Stimulated activated naive CD8-positive, alpha-beta T cell treated with anti-CD3 and anti-CD28 coated beads, Interleukin-15, Interleukin-2, amounts not matched to agents 100 ng/mL and 50 ng/mL, for 24 hours (primary cell): Measurements from ENCODE around the gene UNC45A.
"Not testable (repeated sequence)": the region's sequence is repeated elsewhere in the genome, so short reads cannot be mapped to it uniquely, and the experiment has no call there.

Experiments
- H3K27ac Mint-ChIP-seq: one replicate; pipeline ENCODE4 v1.8.0; 2021; ENCODE audit warnings: mild to moderate bottlenecking, mixed read lengths
- H3K27me3 Mint-ChIP-seq: one replicate; pipeline ENCODE4 v1.8.0; 2021; ENCODE audit warnings: mixed read lengths
- H3K36me3 Mint-ChIP-seq: one replicate; pipeline ENCODE4 v1.8.0; 2021; ENCODE audit warnings: low read depth, mixed read lengths
- H3K4me1 Mint-ChIP-seq: one replicate; pipeline ENCODE4 v1.8.0; 2021; ENCODE audit warnings: low read depth, mixed read lengths
- H3K4me3 Mint-ChIP-seq: one replicate; pipeline ENCODE4 v1.8.0; 2021; ENCODE audit warnings: mild to moderate bottlenecking, mixed read lengths
- H3K9me3 Mint-ChIP-seq: one replicate; pipeline ENCODE4 v1.8.0; 2021; ENCODE audit warnings: mixed read lengths

Gene UNC45A

GRCh38 chr15:90901175-90902039, 33.7 kb upstream of the UNC45A start:
- H3K27ac Mint-ChIP-seq = peak overlapping the region; percentile 91
- H3K27me3 Mint-ChIP-seq = no peaks in the 10 kb centered on the region
- H3K9me3 Mint-ChIP-seq = no peaks in the 10 kb centered on the region
- peak overlapping the region; percentile 88 for H3K4me3 Mint-ChIP-seq
- peaks cover 19% of the 10 kb centered on the region for H3K36me3 Mint-ChIP-seq
- peaks cover 26% of the 10 kb centered on the region for H3K4me1 Mint-ChIP-seq

GRCh38 chr15:90902040-90902839, 32.8 kb upstream of the UNC45A start:
- H3K4me1 Mint-ChIP-seq = peaks cover 23% of the 10 kb centered on the region
- H3K9me3 Mint-ChIP-seq = no peaks in the 10 kb centered on the region
- H3K4me3 Mint-ChIP-seq = peak overlapping the region; percentile 88
- no peaks in the 10 kb centered on the region for H3K27me3 Mint-ChIP-seq
- H3K36me3 Mint-ChIP-seq = peaks cover 26% of the 10 kb centered on the region
- peak overlapping the region; percentile 91 for H3K27ac Mint-ChIP-seq

GRCh38 chr15:90902840-90903732, 32.0 kb upstream of the UNC45A start, which contains the start of gene MAN2A2:
MAN2A2 (plus strand) TSS chr15:90903302; CDS start chr15:90904208, 906 bp downstream.
- no peaks in the 10 kb centered on the region for H3K27me3 Mint-ChIP-seq
- H3K9me3 Mint-ChIP-seq = no peaks in the 10 kb centered on the region
- peaks cover 34% of the 10 kb centered on the region for H3K36me3 Mint-ChIP-seq
- peak within 1 kb of the TSS; percentile 91 for H3K27ac Mint-ChIP-seq
- peak within 1 kb of the TSS; percentile 88 for H3K4me3 Mint-ChIP-seq
- H3K4me1 Mint-ChIP-seq = peaks cover 23% of the 10 kb centered on the region

- Mint-ChIP-seq H3K4me1 (peaks cover 23% of the 10 kb centered on the region), H3K36me3 (peaks cover 39% of the 10 kb centered on the region), H3K9me3 (no peaks in the 10 kb centered on the region), H3K27me3 (no peaks in the 10 kb centered on the region), H3K27ac (peak overlapping the region; percentile 81), H3K4me3 (peak overlapping the region; percentile 81)
These were observed 31.1 kb upstream of the UNC45A start for GRCh38 chr15:90903733-90904536.

GRCh38 chr15:90904746-90905145, 30.3 kb upstream of the UNC45A start:
- peaks cover 45% of the 10 kb centered on the region for H3K36me3 Mint-ChIP-seq
- no peaks in the 10 kb centered on the region for H3K27me3 Mint-ChIP-seq
- H3K4me1 Mint-ChIP-seq = peaks cover 23% of the 10 kb centered on the region
- H3K9me3 Mint-ChIP-seq = no peaks in the 10 kb centered on the region
- no peak overlapping the region for H3K27ac Mint-ChIP-seq
- no peak overlapping the region for H3K4me3 Mint-ChIP-seq

- H3K4me1 Mint-ChIP-seq = peaks cover 20% of the 10 kb centered on the region
- H3K27ac Mint-ChIP-seq = no peak overlapping the region
- H3K27me3 Mint-ChIP-seq = no peaks in the 10 kb centered on the region
- H3K36me3 Mint-ChIP-seq = peaks cover 51% of the 10 kb centered on the region
- H3K4me3 Mint-ChIP-seq = no peak overlapping the region
- H3K9me3 Mint-ChIP-seq = no peaks in the 10 kb centered on the region
These were observed 29.5 kb upstream of the UNC45A start for GRCh38 chr15:90905306-90906180.

GRCh38 chr15:90906181-90906849, 28.8 kb upstream of the UNC45A start:
- Mint-ChIP-seq H3K9me3 (no peaks in the 10 kb centered on the region), H3K4me3 (no peak overlapping the region), H3K36me3 (peaks cover 59% of the 10 kb centered on the region), H3K4me1 (peaks cover 17% of the 10 kb centered on the region), H3K27ac (no peak overlapping the region), H3K27me3 (no peaks in the 10 kb centered on the region)

GRCh38 chr15:90907051-90907660, 27.9 kb upstream of the UNC45A start:
- H3K9me3 Mint-ChIP-seq = no peaks in the 10 kb centered on the region

GRCh38 chr15:90907838-90908507, 27.1 kb upstream of the UNC45A start:
- Mint-ChIP-seq H3K4me3 (no peak overlapping the region), H3K27me3 (no peaks in the 10 kb centered on the region), H3K4me1 (peaks cover 8% of the 10 kb centered on the region), H3K36me3 (peaks cover 67% of the 10 kb centered on the region), H3K27ac (no peak overlapping the region), H3K9me3 (no peaks in the 10 kb centered on the region)

More at GRCh38 chr15:90907051-90907660, 27.9 kb upstream of the UNC45A start:
- Mint-ChIP-seq H3K4me3 (no peak overlapping the region), H3K27me3 (no peaks in the 10 kb centered on the region), H3K4me1 (peaks cover 9% of the 10 kb centered on the region), H3K27ac (no peak overlapping the region), H3K36me3 (peaks cover 64% of the 10 kb centered on the region)

GRCh38 chr15:90909449-90909848, 25.6 kb upstream of the UNC45A start:
- H3K36me3 Mint-ChIP-seq = peaks cover 81% of the 10 kb centered on the region
- not testable (repeated sequence) for H3K27me3 Mint-ChIP-seq, H3K4me1 Mint-ChIP-seq, H3K4me3 Mint-ChIP-seq, H3K9me3 Mint-ChIP-seq, H3K27ac Mint-ChIP-seq

- Mint-ChIP-seq H3K27ac (no peak overlapping the region), H3K36me3 (peaks cover 79% of the 10 kb centered on the region), H3K27me3 (no peaks in the 10 kb centered on the region), H3K9me3 (no peaks in the 10 kb centered on the region), H3K4me3 (no peak overlapping the region), H3K4me1 (no peaks in the 10 kb centered on the region)
These were observed 25.1 kb upstream of the UNC45A start for GRCh38 chr15:90909976-90910375.
